Activated naive CD8-positive, alpha-beta T cell treated with anti-CD3 and anti-CD28 coated beads, Interleukin-2, amount 50 U/mL, for 24 hours (primary cell): ENCODE measurements around the gene KCNN2.
A peak's percentile ranks its signal among the peaks of the same experiment; 100 is the strongest.

Source experiments
- ATAC-seq: fragments of 150-1000 bp; cut with Tn5 transposase; one replicate; pipeline ENCODE4 v1.10.0; 2021
- DNase-seq: peaks from one replicate; pipeline ENCODE4 v3.0.0; 2021
- H3K27ac Mint-ChIP-seq: one replicate; pipeline ENCODE4 v1.8.0; 2021; ENCODE audit warnings: mild to moderate bottlenecking, mixed read lengths
- H3K27me3 Mint-ChIP-seq: one replicate; pipeline ENCODE4 v1.8.0; 2021; ENCODE audit warnings: mixed read lengths
- H3K36me3 Mint-ChIP-seq: one replicate; pipeline ENCODE4 v1.8.0; 2021; ENCODE audit warnings: low read depth, mixed read lengths
- H3K4me1 Mint-ChIP-seq: one replicate; pipeline ENCODE4 v1.8.0; 2021; ENCODE audit warnings: mixed read lengths
- H3K4me3 Mint-ChIP-seq: one replicate; pipeline ENCODE4 v1.8.0; 2021; ENCODE audit warnings: mild to moderate bottlenecking, moderate library complexity, mixed read lengths
- H3K9me3 Mint-ChIP-seq: one replicate; pipeline ENCODE4 v1.8.0; 2021; ENCODE audit warnings: mixed read lengths

The KCNN2 gene

GRCh38 chr5:114346181-114346580 lies 15.7 kb upstream of the KCNN2 start:
- Mint-ChIP-seq H3K4me1 (no peaks in the 10 kb centered on the region), H3K36me3 (no peaks in the 10 kb centered on the region), H3K9me3 (no peaks in the 10 kb centered on the region), H3K27me3 (no peaks in the 10 kb centered on the region), H3K27ac (no peak overlapping the region), H3K4me3 (no peak overlapping the region)
- DNase-seq (no peak), ATAC-seq (no peak)

- Mint-ChIP-seq H3K27ac (no peak overlapping the region), H3K9me3 (peaks cover 3% of the 10 kb centered on the region), H3K36me3 (no peaks in the 10 kb centered on the region), H3K4me1 (no peaks in the 10 kb centered on the region), H3K4me3 (no peak overlapping the region), H3K27me3 (peaks cover 21% of the 10 kb centered on the region)
- DNase-seq (no peak), ATAC-seq (no peak)
These were observed 6.6 kb upstream of the KCNN2 start for GRCh38 chr5:114355086-114355830.

DNA sequence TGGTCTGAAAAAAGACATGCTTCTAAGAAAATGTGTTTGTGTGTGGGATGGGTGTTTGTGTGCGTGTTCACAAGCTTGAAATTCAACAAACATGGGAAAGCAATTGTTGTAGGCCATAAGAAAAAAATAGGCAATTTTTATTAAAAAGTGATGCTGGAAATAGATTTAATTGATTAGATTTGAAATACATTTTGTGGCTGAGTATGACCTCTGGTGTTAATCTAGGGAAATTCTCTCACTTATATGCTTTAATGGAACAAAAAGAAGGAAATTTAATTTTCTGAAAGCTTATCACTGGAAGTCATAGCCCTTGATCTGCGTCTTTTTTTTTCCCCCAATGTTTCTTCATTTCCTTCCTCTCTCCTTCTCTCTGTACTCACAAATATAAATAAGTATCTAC lies 3.5 kb upstream of the KCNN2 start:
- DNase-seq (no peak), ATAC-seq (no peak)
- no peaks in the 10 kb centered on the region for H3K36me3 Mint-ChIP-seq
- peaks cover 43% of the 10 kb centered on the region for H3K27me3 Mint-ChIP-seq
- peaks cover 3% of the 10 kb centered on the region for H3K9me3 Mint-ChIP-seq
- peaks cover 4% of the 10 kb centered on the region for H3K4me1 Mint-ChIP-seq
- H3K4me3 Mint-ChIP-seq, result no peak overlapping the region
- no peak overlapping the region for H3K27ac Mint-ChIP-seq

DNA sequence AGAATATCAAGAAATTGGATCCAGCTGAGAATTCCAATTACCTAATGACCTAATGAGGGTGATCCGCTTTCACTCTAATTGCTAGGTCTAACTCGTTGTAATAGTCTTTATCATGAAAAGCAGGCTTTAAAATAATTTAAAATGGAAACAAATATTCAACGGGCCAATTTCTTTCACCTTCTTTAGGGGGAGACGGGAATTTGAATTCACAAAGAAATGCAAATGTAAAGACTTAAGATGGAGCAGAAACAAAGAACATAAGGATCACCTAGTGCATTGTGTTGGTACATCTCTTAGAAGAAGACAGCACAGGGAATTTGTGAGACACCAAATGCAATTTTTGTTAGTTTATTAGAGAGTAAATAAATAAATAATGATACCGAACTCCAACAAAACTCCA lies 1.5 kb upstream of the KCNN2 start:
- DNase-seq (no peak), ATAC-seq (no peak)
- peaks cover 3% of the 10 kb centered on the region for H3K9me3 Mint-ChIP-seq
- H3K27ac Mint-ChIP-seq, result no peak overlapping the region
- peaks cover 56% of the 10 kb centered on the region for H3K27me3 Mint-ChIP-seq
- H3K36me3 Mint-ChIP-seq, result no peaks in the 10 kb centered on the region
- peaks cover 4% of the 10 kb centered on the region for H3K4me1 Mint-ChIP-seq
- H3K4me3 Mint-ChIP-seq, result no peak overlapping the region

GRCh38 chr5:114360816-114361723 lies 800 bp upstream of the KCNN2 start:
- Mint-ChIP-seq H3K4me3 (no peak overlapping the region), H3K27me3 (peaks cover 56% of the 10 kb centered on the region), H3K27ac (no peak overlapping the region), H3K9me3 (peaks cover 3% of the 10 kb centered on the region), H3K36me3 (no peaks in the 10 kb centered on the region), H3K4me1 (peaks cover 4% of the 10 kb centered on the region)
- peak; percentile 11 for DNase-seq
- no peak for ATAC-seq

DNA sequence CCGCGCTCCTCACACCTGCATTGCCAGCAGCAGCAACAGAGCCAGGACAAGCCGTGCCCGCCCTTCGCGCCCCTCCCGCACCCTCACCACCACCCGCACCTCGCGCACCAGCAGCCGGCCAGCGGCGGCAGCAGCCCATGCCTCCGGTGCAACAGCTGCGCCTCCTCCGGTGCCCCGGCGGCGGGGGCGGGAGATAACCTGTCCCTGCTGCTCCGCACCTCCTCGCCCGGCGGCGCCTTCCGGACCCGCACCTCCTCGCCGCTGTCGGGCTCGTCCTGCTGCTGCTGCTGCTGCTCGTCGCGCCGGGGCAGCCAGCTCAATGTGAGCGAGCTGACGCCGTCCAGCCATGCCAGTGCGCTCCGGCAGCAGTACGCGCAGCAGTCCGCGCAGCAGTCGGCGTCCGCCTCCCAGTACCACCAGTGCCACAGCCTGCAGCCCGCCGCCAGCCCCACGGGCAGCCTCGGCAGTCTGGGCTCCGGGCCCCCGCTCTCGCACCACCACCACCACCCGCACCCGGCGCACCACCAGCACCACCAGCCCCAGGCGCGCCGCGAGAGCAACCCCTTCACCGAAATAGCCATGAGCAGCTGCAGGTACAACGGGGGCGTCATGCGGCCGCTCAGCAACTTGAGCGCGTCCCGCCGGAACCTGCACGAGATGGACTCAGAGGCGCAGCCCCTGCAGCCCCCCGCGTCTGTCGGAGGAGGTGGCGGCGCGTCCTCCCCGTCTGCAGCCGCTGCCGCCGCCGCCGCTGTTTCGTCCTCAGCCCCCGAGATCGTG lies 517 bp downstream of the KCNN2 start:
- DNase-seq, result no peak
- ATAC-seq, result no peak
- Mint-ChIP-seq H3K4me1 (peaks cover 4% of the 10 kb centered on the region), H3K27me3 (peaks cover 50% of the 10 kb centered on the region), H3K9me3 (no peaks in the 10 kb centered on the region), H3K36me3 (no peaks in the 10 kb centered on the region), H3K27ac (no peak overlapping the region), H3K4me3 (peak overlapping the region; percentile 63)

GRCh38 chr5:114362977-114363761 lies 1.3 kb downstream of the KCNN2 start:
- peaks cover 50% of the 10 kb centered on the region for H3K27me3 Mint-ChIP-seq
- no peaks in the 10 kb centered on the region for H3K36me3 Mint-ChIP-seq
- H3K27ac Mint-ChIP-seq, result no peak overlapping the region
- H3K4me3 Mint-ChIP-seq, result no peak overlapping the region
- ATAC-seq (no peak), DNase-seq (no peak)
- peaks cover 4% of the 10 kb centered on the region for H3K4me1 Mint-ChIP-seq
- H3K9me3 Mint-ChIP-seq, result no peaks in the 10 kb centered on the region

- no peak overlapping the region for H3K4me3 Mint-ChIP-seq
- peaks cover 49% of the 10 kb centered on the region for H3K27me3 Mint-ChIP-seq
- no peaks in the 10 kb centered on the region for H3K9me3 Mint-ChIP-seq
- peaks cover 4% of the 10 kb centered on the region for H3K4me1 Mint-ChIP-seq
- ATAC-seq (no peak), DNase-seq (no peak)
- no peaks in the 10 kb centered on the region for H3K36me3 Mint-ChIP-seq
- H3K27ac Mint-ChIP-seq, result no peak overlapping the region
These were observed 2.0 kb downstream of the KCNN2 start for GRCh38 chr5:114363837-114364236.

DNA sequence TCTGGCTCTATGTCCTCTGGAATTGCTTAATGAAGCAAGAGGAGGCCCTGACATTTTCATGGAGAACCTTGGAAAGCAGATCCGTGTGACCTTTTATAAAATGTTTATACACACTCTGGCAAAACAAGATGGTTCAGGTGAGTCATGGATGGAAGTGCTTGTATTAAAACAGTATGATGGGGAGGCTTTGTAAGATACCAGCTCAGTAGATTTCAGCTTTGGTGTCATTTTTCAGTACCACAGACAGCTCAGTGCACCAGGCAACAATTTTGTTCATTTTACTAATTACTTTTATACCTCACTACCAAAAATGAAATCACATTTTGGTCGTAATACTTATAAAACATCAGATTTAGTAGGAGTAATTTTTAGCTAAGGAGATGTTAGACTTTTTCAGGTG lies 5.2 kb downstream of the KCNN2 start:
- peaks cover 25% of the 10 kb centered on the region for H3K27me3 Mint-ChIP-seq
- H3K4me3 Mint-ChIP-seq, result no peak overlapping the region
- no peaks in the 10 kb centered on the region for H3K36me3 Mint-ChIP-seq

DNA sequence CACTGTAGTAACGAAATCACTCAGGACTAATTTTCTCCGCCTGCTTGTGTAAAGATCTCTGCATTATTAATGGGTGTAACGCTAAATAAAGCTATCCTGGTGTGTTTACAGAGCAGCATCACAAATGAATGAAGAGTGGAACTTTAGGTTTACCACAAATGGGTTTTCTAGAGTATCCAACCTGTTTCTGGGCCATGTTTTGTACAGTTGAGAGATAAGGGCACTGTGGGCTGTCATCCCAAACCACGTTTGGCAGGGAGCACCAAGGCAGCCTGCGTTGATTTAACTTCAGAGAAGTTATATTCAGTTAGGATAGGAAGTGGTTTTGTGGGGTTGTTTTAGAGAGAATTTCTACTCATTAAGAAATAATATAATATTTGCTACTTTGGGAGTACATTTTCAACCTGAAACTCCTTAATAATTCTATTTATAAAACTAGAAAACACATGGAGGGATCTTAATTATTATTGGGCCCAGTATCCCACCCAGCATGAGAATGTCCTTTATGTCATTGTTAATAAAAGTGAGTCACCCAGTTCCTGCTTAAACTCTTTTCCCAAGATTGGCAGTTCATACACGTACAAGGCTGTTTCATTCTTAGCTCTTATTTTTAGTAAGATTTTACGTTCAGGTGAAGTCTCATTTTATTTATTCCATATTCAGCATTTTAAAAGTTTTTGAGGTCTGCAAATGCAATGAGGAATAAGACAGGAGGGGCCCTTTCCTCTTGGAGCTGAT lies 8.0 kb downstream of the KCNN2 start:
- Mint-ChIP-seq H3K4me3 (no peak overlapping the region), H3K27ac (no peak overlapping the region), H3K9me3 (no peaks in the 10 kb centered on the region), H3K4me1 (no peaks in the 10 kb centered on the region), H3K36me3 (no peaks in the 10 kb centered on the region), H3K27me3 (peaks cover 2% of the 10 kb centered on the region)
- no peak for DNase-seq
- ATAC-seq, result no peak

More for the DNA sequence above, 5.2 kb downstream of the KCNN2 start:
- DNase-seq (no peak), ATAC-seq (no peak)
- H3K27ac Mint-ChIP-seq, result no peak overlapping the region
- H3K4me1 Mint-ChIP-seq, result no peaks in the 10 kb centered on the region
- H3K9me3 Mint-ChIP-seq, result no peaks in the 10 kb centered on the region

- Mint-ChIP-seq H3K4me1 (no peaks in the 10 kb centered on the region), H3K27me3 (peaks cover 3% of the 10 kb centered on the region), H3K27ac (no peak overlapping the region), H3K9me3 (no peaks in the 10 kb centered on the region), H3K4me3 (no peak overlapping the region), H3K36me3 (no peaks in the 10 kb centered on the region)
- DNase-seq, result no peak
- ATAC-seq, result no peak
These were observed 15.4 kb downstream of the KCNN2 start for GRCh38 chr5:114377050-114377844.

GRCh38 chr5:114377946-114378345 lies 16.1 kb downstream of the KCNN2 start:
- H3K4me3 Mint-ChIP-seq, result no peak overlapping the region
- ATAC-seq, result no peak
- H3K27ac Mint-ChIP-seq, result no peak overlapping the region
- no peaks in the 10 kb centered on the region for H3K4me1 Mint-ChIP-seq
- no peak for DNase-seq
- no peaks in the 10 kb centered on the region for H3K9me3 Mint-ChIP-seq
- no peaks in the 10 kb centered on the region for H3K36me3 Mint-ChIP-seq
- H3K27me3 Mint-ChIP-seq, result peaks cover 3% of the 10 kb centered on the region

DNA sequence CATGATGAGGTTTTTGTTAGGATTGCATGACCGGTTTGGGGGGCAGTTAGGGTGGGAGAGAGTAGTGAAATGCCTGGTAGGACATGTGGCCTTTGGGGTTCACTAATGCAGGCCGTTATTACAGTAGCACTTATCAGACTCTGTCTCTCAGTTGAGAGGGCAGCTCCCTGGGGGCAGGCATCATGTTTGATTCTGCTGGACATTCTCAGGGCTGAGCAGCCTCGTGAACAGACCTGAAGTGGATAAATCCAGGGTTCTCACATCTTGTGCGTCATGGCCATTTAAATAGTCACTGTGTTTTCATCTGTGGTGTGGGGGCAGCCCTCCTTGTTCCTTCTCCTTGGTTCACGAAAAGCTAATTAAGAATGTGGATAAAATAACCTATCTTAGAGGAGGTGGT lies 18.9 kb downstream of the KCNN2 start:
- H3K27ac Mint-ChIP-seq, result no peak overlapping the region
- H3K4me1 Mint-ChIP-seq, result no peaks in the 10 kb centered on the region
- no peak overlapping the region for H3K4me3 Mint-ChIP-seq
- DNase-seq (no peak), ATAC-seq (no peak)
- H3K36me3 Mint-ChIP-seq, result no peaks in the 10 kb centered on the region
- H3K27me3 Mint-ChIP-seq, result peaks cover 7% of the 10 kb centered on the region
- H3K9me3 Mint-ChIP-seq, result no peaks in the 10 kb centered on the region
